ENCODE results near the gene SNAPIN.

Gene SNAPIN, protein sequence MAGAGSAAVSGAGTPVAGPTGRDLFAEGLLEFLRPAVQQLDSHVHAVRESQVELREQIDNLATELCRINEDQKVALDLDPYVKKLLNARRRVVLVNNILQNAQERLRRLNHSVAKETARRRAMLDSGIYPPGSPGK

DNA sequence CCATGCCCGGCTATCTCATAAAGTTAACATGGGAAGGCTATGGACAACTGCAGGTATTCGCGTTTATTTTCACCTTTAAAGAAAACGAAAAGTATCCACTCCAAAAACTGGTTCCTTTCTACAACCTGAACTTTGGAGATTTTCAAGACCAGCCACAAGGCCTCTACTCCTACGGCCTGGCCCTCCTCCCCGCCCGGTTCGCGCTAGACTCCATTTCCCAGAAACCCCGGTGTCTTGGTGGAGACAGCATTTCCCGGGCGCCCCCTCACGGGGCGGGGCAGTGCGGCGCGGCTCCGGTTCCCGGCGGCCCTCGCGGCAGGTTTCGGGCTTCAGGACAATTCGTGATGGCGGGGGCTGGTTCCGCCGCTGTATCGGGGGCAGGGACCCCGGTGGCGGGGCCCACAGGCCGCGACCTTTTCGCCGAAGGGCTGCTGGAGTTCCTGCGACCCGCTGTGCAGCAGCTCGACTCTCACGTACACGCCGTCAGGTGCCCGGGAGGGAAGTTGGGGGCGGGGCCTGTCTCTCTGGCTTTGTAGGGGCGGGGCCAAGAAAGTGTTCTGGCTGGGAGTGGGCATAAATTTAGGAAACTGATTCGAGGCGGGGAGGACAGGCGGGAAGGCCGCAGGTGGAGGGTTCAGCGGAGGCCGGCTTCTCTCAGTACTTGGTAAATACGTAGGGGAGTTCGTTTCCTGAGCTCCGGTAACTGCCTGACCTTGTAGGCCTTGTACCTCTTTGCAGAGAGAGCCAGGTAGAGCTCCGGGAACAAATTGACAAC, at the start of gene SNAPIN:
Gene SNAPIN, plus strand, starts transcription at position 304 of the 775 bp plus-strand sequence. Its CDS starts 41 bp downstream, at position 345.
- DNase-seq (ENCODE audit: low read depth, low spot score), result peak; percentile 44

DNA sequence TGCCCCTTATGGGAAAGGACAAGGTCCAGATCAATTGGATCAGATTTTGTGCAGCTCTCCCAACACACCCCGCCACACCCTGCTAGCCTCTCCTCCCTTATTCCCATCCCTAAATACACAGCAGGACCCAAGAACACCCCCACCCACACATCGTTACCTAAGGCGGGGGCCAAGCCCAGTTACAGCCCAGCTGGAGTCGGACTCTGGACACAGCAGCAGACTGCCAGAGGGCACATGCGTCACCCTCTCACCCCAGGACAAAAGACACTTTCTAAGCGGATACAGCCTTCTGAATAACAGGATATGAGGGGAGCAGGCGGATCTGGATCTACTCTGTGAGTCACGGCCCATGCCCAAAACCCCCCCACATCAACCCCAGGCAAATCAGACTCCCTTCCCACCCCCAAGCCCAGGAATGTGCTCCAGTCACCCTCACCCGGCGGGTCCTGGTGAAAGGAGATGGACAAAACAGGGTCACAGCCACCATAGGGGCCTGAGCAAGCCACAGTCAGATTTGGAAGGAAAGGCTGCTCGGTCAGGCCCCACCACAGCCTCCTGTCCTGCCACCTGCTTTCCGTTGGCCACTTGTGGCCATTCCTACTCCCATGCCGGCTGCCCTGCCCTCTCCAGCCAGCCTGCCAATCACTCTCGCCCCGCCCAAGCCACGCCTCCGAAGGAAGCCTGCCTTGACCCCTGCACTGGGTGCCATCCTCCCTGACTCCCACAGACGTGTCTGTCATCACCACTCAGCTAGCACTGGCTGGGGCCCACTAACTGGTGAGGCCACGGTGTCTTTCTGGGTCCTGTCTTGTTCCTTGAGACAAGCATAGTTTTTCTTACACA, 49.5 kb upstream of the SNAPIN start:
- peak; percentile 58 for DNase-seq (ENCODE audit: low read depth, low spot score)

DNA sequence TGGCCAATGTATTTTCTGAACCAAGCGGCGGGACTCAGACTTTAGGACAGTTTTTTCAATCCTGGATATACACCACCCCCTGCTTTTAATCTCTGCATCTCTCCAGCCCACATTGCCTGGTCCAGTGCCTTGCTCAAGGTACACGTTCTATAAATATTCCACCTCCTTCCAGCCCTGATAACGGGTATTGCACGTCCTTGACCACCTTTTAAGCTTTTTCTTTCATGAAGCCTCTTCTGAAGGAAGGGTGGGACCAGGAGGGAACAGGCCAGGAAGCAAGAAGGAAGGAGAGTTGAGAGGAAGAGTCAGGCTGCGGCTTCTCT, 49.0 kb upstream of the SNAPIN start:
- DNase-seq (ENCODE audit: low read depth, low spot score), result no peak

DNA sequence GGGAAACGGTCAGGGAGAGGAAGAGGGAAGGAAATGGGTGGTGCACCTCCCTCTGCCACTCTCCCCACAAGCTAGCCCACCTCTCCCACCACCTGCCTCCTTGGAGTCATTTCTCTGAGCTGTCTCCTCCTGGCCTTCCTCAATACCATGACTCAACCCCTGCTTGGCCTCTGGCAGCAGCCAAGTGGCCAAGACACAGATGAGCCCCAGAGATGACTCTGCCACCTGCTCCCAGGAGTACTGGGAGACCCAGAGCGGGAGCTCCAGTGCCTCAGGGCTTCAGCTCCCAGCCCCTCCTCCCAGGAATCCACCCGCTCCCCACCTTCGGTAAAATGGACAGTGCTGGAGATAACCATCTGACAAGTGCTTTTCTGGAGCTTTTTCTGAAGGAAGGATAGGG, 48.2 kb upstream of the SNAPIN start:
- no peak for DNase-seq (ENCODE audit: low read depth, low spot score)

GRCh38 chr1:153610811-153611301, 47.6 kb upstream of the SNAPIN start:
- no peak for DNase-seq (ENCODE audit: low read depth, low spot score)

DNA sequence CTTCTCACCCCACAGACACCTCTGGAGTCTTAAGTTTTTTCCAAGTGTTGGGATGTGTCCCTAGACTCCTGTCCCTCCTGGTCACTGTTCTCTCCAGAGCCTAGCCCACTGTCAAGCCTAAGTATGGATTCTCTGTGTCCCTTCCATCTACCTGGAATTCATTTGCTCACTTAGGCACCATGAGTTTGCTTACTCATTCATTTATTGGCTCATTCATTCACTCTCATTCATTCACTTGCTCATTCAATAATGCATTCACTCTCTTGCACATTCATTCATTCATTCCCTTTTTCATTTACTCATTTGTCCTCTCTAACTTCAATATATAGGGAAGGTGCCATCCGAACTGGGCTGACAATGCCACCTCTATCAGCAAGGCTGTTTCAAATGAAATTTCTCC, 47.1 kb upstream of the SNAPIN start:
- DNase-seq (ENCODE audit: low read depth, low spot score), result no peak

- no peak for DNase-seq (ENCODE audit: low read depth, low spot score)
These were observed 46.3 kb upstream of the SNAPIN start for GRCh38 chr1:153612111-153612754.

DNA sequence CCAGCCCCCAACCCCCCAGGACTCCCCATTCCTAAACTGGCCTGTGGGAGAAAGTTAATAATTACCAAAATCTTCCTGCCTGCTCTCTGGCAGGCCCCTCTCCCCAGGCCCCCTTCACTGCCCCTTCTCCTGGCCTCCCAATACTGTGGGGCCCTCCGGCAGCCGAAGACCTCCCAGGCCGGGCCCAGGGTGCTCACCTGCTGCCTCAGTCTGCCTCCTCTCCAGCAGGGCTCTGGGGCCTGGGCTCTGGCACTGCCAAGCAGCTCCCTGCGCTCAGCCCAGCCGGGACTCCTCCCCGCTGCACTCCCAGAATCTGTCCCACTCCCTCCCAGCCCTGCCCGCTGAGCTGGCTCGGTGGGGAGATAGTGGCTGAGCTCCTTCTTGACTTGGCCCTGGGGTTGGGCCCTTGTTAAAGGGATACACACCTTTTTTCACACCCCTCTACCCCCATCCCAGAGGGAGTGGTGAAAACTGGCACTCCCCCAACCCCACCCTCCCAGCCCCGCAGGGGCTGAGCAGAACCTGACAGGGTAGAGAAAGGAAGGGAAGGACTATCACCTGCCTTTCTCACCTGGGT, 45.7 kb upstream of the SNAPIN start, which contains the start of gene S100A16:
Gene S100A16, minus strand, starts transcription at position 383 of the 577 bp plus-strand sequence. CDS start 4,986 bp downstream, outside the sequence.
- DNase-seq (ENCODE audit: low read depth, low spot score), result no peak

GRCh38 chr1:153613406-153613805, 45.1 kb upstream of the SNAPIN start:
- no peak for DNase-seq (ENCODE audit: low read depth, low spot score)

GRCh38 chr1:153614189-153614900, 44.2 kb upstream of the SNAPIN start:
- no peak for DNase-seq (ENCODE audit: low read depth, low spot score)

DNA sequence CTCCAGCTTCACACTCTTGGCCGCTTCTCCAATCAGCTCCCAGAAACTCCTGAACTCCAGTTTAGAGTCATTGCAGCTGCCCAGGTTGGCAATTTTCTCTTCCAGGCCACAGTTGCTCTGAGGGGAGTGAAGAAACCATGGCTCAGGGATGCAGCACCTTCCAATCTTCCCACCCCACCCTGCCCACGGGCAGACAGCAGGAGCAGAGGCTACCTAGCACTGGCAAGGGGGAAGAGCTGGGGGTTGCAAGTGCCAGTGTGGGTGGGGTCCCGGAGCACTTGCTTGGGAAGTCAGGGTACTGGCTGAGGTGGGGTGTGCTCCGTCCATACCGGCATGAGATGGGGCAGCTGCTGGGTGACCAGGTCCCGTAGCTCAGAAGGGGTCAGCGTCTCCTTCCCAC, 43.6 kb upstream of the SNAPIN start:
- DNase-seq (ENCODE audit: low read depth, low spot score), result no peak

GRCh38 chr1:153615406-153615805, 43.1 kb upstream of the SNAPIN start:
- DNase-seq (ENCODE audit: low read depth, low spot score), result no peak

DNA sequence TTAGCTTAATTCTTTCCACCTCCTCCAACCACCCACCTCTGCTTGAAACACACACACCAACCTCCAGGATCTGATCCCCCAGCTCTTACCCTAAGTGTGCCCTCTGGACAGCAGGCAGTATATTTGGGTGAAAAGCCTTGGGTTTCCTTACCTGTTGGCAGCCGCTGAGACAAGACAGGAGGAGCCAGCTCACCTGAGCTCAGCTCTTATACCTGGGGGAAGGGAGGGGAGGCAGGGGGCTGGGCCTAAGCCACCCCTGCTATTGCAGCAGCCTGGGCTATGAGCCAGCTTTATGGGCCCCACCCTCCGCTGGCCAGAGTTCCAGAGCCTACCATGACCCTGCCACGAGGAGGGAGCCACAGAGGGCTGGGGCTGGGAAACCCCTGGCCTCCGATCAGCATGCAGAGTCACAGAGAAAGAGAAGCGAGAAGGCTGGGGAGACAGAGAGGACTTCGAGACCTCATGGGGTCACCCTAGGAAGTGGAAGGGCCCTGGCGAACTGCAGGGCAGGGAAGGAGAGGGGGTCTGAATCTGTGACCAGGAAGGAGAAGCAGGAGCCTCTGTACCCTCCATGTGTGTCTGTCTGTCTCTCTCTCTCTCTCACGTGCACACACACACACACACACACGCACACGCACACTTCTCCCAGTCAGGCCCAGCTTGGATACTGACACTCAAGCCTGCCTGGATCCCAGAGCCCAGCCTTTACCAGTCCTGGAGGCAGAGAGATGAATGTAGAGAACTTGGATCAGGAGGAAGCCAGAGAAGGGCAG, 42.2 kb upstream of the SNAPIN start, which contains the start of gene S100A14:
Gene S100A14, minus strand, starts transcription at position 182 of the 773 bp plus-strand sequence. CDS start 467 bp downstream, outside the sequence.
- no peak for DNase-seq (ENCODE audit: low read depth, low spot score)

DNA sequence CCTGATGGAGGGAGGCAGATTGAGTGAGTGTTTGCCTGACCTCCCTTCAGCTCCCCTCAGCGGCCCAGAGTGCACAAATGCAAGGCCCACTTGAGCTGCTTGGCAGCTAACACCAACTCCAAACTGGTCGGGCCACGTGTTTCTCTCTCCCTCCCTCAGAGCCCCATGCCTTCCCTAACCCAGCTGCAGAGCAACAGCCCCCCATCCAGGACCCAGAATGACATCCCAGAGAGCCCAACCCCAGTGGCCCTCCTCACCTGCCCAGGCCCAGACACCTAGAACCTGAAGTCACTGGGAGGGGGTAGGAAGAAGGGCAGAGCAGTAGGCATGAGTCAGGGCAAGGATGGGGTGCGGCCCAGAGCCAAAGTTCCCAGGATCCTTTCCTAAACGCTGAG, 41.6 kb upstream of the SNAPIN start:
- no peak for DNase-seq (ENCODE audit: low read depth, low spot score)

DNA sequence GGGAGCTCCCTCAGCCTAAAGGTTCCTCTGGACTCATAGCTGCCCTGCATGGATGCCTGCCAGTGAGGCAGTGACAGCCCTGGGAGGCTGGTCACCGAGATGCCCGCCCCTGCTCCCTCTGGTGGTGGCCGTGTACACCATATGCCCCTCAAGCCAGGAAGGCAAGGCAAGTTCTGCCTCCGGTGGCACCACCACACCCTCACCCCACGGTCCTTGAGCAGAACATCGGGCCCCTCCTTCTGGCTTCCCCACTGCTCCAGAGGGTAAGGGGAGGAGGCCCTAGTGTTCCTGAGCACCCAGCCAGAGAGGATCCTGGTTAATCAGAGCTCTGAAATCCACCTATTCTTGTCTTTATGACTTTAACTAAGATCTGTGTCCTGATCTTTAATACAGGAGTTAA, 40.8 kb upstream of the SNAPIN start:
- DNase-seq (ENCODE audit: low read depth, low spot score), result no peak

DNA sequence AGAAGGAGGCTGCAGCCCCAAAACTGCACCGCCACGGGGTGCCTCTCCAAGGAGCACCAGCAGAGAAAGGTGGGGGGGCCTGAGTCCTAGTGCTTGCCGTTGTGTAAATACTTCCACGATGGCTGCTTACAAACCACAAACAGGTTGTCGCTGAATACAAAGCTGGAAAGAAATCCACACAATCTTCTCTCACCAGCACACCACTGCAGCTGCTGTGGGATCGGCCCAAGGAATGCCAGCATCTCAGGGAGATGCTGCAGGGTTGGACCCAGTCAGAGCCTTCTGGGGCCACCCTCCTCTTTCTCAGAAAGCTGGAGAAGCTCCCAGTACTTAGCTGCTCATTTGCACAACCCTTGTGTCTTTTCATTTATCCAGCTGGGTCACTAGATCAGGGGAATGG, 39.3 kb upstream of the SNAPIN start:
- no peak for DNase-seq (ENCODE audit: low read depth, low spot score)

GRCh38 chr1:153623101-153623500, 35.4 kb upstream of the SNAPIN start:
- DNase-seq (ENCODE audit: low read depth, low spot score), result no peak

DNA sequence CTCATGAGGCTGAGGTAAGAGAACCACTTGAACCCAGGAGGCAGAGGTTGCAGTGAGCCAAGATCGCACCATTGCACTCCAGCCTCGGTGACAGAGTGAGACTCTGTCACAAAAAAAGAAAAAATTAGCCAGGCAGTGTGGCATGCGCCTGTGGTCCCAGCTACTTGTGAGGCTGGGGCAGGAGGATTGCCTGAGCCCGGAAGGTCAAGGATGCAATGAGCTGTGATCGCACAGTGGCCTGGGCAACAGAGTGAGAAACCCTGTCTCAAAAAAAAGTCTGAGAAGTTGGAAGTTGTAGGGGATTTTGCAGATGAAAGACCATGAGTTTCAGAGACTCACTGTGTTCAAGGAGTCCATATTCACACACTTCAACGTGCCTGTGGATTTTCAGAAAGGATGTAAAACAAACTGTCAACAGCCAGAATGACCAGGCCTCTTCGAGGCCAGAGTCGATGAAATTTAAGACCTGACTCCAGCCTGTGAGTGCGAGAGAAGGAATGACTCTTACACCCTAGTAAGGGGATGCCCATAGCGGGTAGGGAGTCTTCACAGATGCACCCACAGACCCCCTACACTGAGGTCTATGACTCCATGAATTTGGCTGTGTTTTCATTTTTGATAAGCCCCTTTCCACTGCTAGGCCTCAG, 33.4 kb upstream of the SNAPIN start:
- no peak for DNase-seq (ENCODE audit: low read depth, low spot score)

- no peak for DNase-seq (ENCODE audit: low read depth, low spot score)
These were observed 32.0 kb upstream of the SNAPIN start for GRCh38 chr1:153626477-153626903.

Data from brain pericyte (primary cell).